Psoas muscle (tissue), 8 donors: ENCODE results near the gene ABLIM2. TPM values are rescaled to one million over a fixed set of nuclear protein-coding genes. Genes with fewer than 3 reads are reported as not detected.

ENCODE experiments used
- ATAC-seq, 4 donors: fragments of 200-7000 bp; cut with Tn5 transposase; one replicate each; pipeline ENCODE4 v1.9.1; 2020; ENCODE audit warnings: moderate library complexity in 3 of 4, mild to moderate bottlenecking in 2 of 4
- DNase-seq, 2 donors: peaks; one replicate each; pipeline ENCODE4 v3.0.0-alpha.2; 2020
- H3K27ac ChIP-seq: fragments of 200-600 bp; one replicate; pipeline ENCODE4 v1.8.0; 2022
- H3K27me3 ChIP-seq, 3 donors: fragments of 200-600 bp in 1 of 3; one replicate each; pipeline versions ENCODE4 v1.6.1 to v1.8.0; 2013 to 2022; ENCODE audit warnings: low read length in 2 of 3, mild to moderate bottlenecking in 2 of 3, moderate library complexity in 1 of 3; ENCODE audit not compliant: insufficient read depth in 3 of 3
- H3K36me3 ChIP-seq, 2 donors: fragments of 200-600 bp in 1 of 2; one replicate each; pipeline versions ENCODE4 v1.6.1 to v1.8.0; 2013 to 2022; ENCODE audit warnings: low read depth in 1 of 2, mild to moderate bottlenecking in 1 of 2, moderate library complexity in 1 of 2; ENCODE audit not compliant: insufficient read depth in 1 of 2
- H3K4me1 ChIP-seq: fragments of 200-600 bp; one replicate; pipeline ENCODE4 v1.8.0; 2022
- H3K4me3 ChIP-seq: fragments of 200-600 bp; one replicate; pipeline ENCODE4 v1.8.0; 2022; ENCODE audit warnings: mild to moderate bottlenecking
- H3K9me3 ChIP-seq: fragments of 200-600 bp; one replicate; pipeline ENCODE4 v1.8.0; 2022
- CTCF ChIP-seq: fragments of 200-600 bp; IDR thresholded peaks from one replicate; pipeline ENCODE4 v1.8.0; 2022; ENCODE audit warnings: antibody characterized with exemption
- WGBS, 3 donors: extraction: QIAGEN DNeasy Blood & Tissue Kit; methylation state at CpG; one replicate each; pipeline versions ENCODE4 v1.1.6 to v1.1.7; 2013; 5-methylcytosine and 5-hydroxymethylcytosine counted together
- intact Hi-C, 2 donors: fragments of 100-400 bp; cut with DNase I; formaldehyde crosslinking; loops; one replicate each; pipeline versions ENCODE4 v1.11.0 to v1.14.2; 2022
- polyA plus RNA-seq, 3 donors: library from polyadenylated mRNA; stranded (reverse); fragments of 200-250 nt; gene quantifications; one replicate each; pipeline ENCODE4 v1.2.3, GENCODE V29; 2013
- total RNA-seq, 4 donors: library from RNA; stranded (reverse); fragmentation: NEBNext Ultra II Directional in 2 of 4; extraction: Animal tissue kit (Norgen Biotek cat#: 25700) in 2 of 4; gene quantifications; one replicate each; pipeline versions ENCODE4 v1.2.1 to v1.2.4, GENCODE V29; 2021 to 2023
- donor health status: healthy with polysubstance abuse.
- donor health status: DM: no; HTN: no; CAD: no; lungs with moderate emphysema.
- donor health status: Bipolar disorder and iron deficiency.
- donor health status: healthy.
- donor health status: DM: yes; HTN: yes; CAD: no.
- donor health status: DM: no; HTN: no; CAD: no.
- donor health status: DM: no; HTN: no; CAD: no.
- donor health status: DM: yes; HTN: yes; CAD: no.

The ABLIM2 gene
- total and polyA plus RNA-seq, 7 donors: 82.2 to 956 (median 292) TPM

- TF ChIP-seq CTCF: no peak
- no peaks in the 10 kb centered on the region for H3K36me3 ChIP-seq
- 52 to 62% (median 61%) methylated on average over 9 of the region's 9 CpGs for WGBS, 3 donors
- no peaks in the 10 kb centered on the region for H3K9me3 ChIP-seq
- H3K4me1 ChIP-seq: no peaks in the 10 kb centered on the region
- H3K27ac ChIP-seq: no peak overlapping the region
- H3K4me3 ChIP-seq: peak overlapping the region; percentile 63
- ATAC-seq (no peak), DNase-seq (no peak)
- intact Hi-C loops: no loop called here
- H3K27me3 ChIP-seq: no peaks in the 10 kb centered on the region
Measured at GRCh38 chr4:8201321-8201781, 42.7 kb upstream of the ABLIM2 start.

- no peak for TF ChIP-seq CTCF
- H3K36me3 ChIP-seq: no peaks in the 10 kb centered on the region
- ATAC-seq (peak in 1 of 4 donors; percentile 28), DNase-seq (peak; percentile 68 to 81)
- no peaks in the 10 kb centered on the region for H3K9me3 ChIP-seq
- intact Hi-C loops: no loop called here
- no peaks in the 10 kb centered on the region for H3K27me3 ChIP-seq
- H3K4me1 ChIP-seq: peaks cover 5% of the 10 kb centered on the region
- H3K4me3 ChIP-seq: peak overlapping the region; percentile 63
- peak overlapping the region; percentile 65 for H3K27ac ChIP-seq
- 61 to 67% (median 64%) methylated on average over 25 to 30 of the region's 30 CpGs for WGBS, 3 donors
Measured at GRCh38 chr4:8200302-8200975, 41.8 kb upstream of the ABLIM2 start.

- peaks cover 5% of the 10 kb centered on the region for H3K4me1 ChIP-seq
- H3K4me3 ChIP-seq: peak overlapping the region; percentile 63
- H3K9me3 ChIP-seq: no peaks in the 10 kb centered on the region
- no peaks in the 10 kb centered on the region for H3K36me3 ChIP-seq
- ATAC-seq: no peak
- TF ChIP-seq CTCF: no peak
- DNase-seq: no peak
- H3K27ac ChIP-seq: peak overlapping the region; percentile 65
- H3K27me3 ChIP-seq: no peaks in the 10 kb centered on the region
- intact Hi-C loops: no loop called here
- WGBS, 3 donors: 64 to 68% (median 66%) methylated on average over 26 of the region's 26 CpGs
Measured at GRCh38 chr4:8199594-8200301, 41.1 kb upstream of the ABLIM2 start.

GRCh38 chr4:8198906-8199593 is 40.4 kb upstream of the ABLIM2 start, which contains the start of gene SH3TC1:
Gene SH3TC1 (plus strand): TSS chr4:8199290. CDS start chr4:8205195, 5,905 bp downstream.
- Histone ChIP-seq H3K4me3 (peak within 1 kb of the TSS; percentile 63), H3K27ac (peak within 1 kb of the TSS; percentile 65), H3K36me3 (no peaks in the 10 kb centered on the region), H3K9me3 (no peaks in the 10 kb centered on the region), H3K27me3 (no peaks in the 10 kb centered on the region), H3K4me1 (peaks cover 5% of the 10 kb centered on the region)
- WGBS, 3 donors: 18 to 26% (median 21%) methylated on average over 31 to 32 of the region's 32 CpGs
- no peak for TF ChIP-seq CTCF
- intact Hi-C loops: no loop called here
- peak; percentile 88 to 90 for DNase-seq
- ATAC-seq: peak; percentile 78 to 83 (median 80)
